H1 (cell line): ENCODE data around the gene IARS2. TPM values are rescaled to one million over a fixed set of nuclear protein-coding genes. Genes with fewer than 3 reads are reported as not detected.

Source experiments
- BACH1 ChIP-seq: IDR thresholded peaks from 2 replicates; pipeline ENCODE4 v1.6.1; 2012; ENCODE audit warnings: low read length, improper control_type of control experiment
- BRCA1 ChIP-seq: IDR thresholded peaks from 2 replicates; pipeline ENCODE4 v1.6.1; 2012; ENCODE audit warnings: low read depth, low read length, improper control_type of control experiment
- KDM1A ChIP-seq: fragments of 200-600, 300-600 bp; sonication (generic); IDR thresholded peaks from 2 replicates; pipeline ENCODE4 v1.7.1; 2016; ENCODE audit warnings: mild to moderate bottlenecking, low read length, borderline replicate concordance
- KDM4A ChIP-seq: IDR thresholded peaks from one replicate; pipeline ENCODE4 v1.7.1; 2012; ENCODE audit warnings: low read depth, mild to moderate bottlenecking, moderate library complexity, low read length, inconsistent platforms; ENCODE audit not compliant: severe bottlenecking
- SAP30 ChIP-seq: fragments of 300-600 bp; sonication (generic); IDR thresholded peaks from 2 replicates; pipeline ENCODE4 v1.7.1; 2012; ENCODE audit warnings: low read length, moderate library complexity, mild to moderate bottlenecking, inconsistent platforms; ENCODE audit not compliant: insufficient read depth, insufficient replicate concordance
- TBP ChIP-seq: IDR thresholded peaks from 2 replicates; pipeline ENCODE4 v1.6.1; 2011; ENCODE audit warnings: low read depth, low read length, improper control_type of control experiment
- polyA plus RNA-seq, 7 experiments: library from polyadenylated mRNA; depleted of rRNA in 3 of 7; stranded (reverse) in 5 of 7; unstranded in 2 of 7; fragments of >200 nt in 5 of 7; fragments of 200-250 nt in 2 of 7; gene quantifications; 1 replicate in 5 of 7; 2 replicates in 1 of 7; 4 replicates in 1 of 7; pipeline versions ENCODE4 v1.2.1 to v1.2.3, GENCODE V29; 2011 to 2013; ENCODE audit warnings: missing spikeins in 2 of 7, mixed read lengths in 2 of 7
- total RNA-seq: library from RNA; stranded (reverse); fragmentation: NEBNext Ultra II Directional; extraction: Animal tissue kit (Norgen Biotek cat#: 25700); gene quantifications from 2 replicates; pipeline ENCODE4 v1.2.1, GENCODE V29; 2021
- TF ChIP-seq, protein P1 (sequence below): fragments of 300-600 bp; sonication (generic); IDR thresholded peaks from 2 replicates; pipeline ENCODE4 v1.7.1; 2012; ENCODE audit warnings: low read length, moderate library complexity, mild to moderate bottlenecking, inconsistent platforms; ENCODE audit not compliant: insufficient replicate concordance

IARS2 gene
- total and polyA plus RNA-seq, 2 of the 8 experiments (the other 6 are each of a cell fraction or from before 2014, with no cell fraction given) = 15.0 to 69.8 TPM

DNA sequence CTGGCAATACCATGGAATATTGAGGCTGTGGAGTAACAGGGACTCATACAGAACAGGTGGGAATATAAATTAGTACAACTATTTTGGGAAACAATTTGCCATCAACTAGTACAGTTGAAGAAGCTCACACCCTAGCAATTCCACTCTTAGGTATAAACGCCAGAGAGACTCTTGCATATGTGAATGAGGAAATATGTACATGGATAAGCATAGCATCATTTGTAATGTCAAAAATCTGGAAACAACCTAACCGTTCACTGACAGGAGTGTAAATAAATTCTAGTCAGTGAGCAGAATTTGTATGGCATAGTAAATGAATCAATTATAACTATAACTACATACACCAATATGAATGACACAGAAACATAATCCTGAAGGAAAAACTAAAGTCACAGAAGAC, 94.6 kb downstream of the IARS2 start (continued):
- TF ChIP-seq, protein P1, sequence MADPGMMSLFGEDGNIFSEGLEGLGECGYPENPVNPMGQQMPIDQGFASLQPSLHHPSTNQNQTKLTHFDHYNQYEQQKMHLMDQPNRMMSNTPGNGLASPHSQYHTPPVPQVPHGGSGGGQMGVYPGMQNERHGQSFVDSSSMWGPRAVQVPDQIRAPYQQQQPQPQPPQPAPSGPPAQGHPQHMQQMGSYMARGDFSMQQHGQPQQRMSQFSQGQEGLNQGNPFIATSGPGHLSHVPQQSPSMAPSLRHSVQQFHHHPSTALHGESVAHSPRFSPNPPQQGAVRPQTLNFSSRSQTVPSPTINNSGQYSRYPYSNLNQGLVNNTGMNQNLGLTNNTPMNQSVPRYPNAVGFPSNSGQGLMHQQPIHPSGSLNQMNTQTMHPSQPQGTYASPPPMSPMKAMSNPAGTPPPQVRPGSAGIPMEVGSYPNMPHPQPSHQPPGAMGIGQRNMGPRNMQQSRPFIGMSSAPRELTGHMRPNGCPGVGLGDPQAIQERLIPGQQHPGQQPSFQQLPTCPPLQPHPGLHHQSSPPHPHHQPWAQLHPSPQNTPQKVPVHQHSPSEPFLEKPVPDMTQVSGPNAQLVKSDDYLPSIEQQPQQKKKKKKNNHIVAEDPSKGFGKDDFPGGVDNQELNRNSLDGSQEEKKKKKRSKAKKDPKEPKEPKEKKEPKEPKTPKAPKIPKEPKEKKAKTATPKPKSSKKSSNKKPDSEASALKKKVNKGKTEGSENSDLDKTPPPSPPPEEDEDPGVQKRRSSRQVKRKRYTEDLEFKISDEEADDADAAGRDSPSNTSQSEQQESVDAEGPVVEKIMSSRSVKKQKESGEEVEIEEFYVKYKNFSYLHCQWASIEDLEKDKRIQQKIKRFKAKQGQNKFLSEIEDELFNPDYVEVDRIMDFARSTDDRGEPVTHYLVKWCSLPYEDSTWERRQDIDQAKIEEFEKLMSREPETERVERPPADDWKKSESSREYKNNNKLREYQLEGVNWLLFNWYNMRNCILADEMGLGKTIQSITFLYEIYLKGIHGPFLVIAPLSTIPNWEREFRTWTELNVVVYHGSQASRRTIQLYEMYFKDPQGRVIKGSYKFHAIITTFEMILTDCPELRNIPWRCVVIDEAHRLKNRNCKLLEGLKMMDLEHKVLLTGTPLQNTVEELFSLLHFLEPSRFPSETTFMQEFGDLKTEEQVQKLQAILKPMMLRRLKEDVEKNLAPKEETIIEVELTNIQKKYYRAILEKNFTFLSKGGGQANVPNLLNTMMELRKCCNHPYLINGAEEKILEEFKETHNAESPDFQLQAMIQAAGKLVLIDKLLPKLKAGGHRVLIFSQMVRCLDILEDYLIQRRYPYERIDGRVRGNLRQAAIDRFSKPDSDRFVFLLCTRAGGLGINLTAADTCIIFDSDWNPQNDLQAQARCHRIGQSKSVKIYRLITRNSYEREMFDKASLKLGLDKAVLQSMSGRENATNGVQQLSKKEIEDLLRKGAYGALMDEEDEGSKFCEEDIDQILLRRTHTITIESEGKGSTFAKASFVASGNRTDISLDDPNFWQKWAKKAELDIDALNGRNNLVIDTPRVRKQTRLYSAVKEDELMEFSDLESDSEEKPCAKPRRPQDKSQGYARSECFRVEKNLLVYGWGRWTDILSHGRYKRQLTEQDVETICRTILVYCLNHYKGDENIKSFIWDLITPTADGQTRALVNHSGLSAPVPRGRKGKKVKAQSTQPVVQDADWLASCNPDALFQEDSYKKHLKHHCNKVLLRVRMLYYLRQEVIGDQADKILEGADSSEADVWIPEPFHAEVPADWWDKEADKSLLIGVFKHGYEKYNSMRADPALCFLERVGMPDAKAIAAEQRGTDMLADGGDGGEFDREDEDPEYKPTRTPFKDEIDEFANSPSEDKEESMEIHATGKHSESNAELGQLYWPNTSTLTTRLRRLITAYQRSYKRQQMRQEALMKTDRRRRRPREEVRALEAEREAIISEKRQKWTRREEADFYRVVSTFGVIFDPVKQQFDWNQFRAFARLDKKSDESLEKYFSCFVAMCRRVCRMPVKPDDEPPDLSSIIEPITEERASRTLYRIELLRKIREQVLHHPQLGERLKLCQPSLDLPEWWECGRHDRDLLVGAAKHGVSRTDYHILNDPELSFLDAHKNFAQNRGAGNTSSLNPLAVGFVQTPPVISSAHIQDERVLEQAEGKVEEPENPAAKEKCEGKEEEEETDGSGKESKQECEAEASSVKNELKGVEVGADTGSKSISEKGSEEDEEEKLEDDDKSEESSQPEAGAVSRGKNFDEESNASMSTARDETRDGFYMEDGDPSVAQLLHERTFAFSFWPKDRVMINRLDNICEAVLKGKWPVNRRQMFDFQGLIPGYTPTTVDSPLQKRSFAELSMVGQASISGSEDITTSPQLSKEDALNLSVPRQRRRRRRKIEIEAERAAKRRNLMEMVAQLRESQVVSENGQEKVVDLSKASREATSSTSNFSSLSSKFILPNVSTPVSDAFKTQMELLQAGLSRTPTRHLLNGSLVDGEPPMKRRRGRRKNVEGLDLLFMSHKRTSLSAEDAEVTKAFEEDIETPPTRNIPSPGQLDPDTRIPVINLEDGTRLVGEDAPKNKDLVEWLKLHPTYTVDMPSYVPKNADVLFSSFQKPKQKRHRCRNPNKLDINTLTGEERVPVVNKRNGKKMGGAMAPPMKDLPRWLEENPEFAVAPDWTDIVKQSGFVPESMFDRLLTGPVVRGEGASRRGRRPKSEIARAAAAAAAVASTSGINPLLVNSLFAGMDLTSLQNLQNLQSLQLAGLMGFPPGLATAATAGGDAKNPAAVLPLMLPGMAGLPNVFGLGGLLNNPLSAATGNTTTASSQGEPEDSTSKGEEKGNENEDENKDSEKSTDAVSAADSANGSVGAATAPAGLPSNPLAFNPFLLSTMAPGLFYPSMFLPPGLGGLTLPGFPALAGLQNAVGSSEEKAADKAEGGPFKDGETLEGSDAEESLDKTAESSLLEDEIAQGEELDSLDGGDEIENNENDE = no peak
- no peak for TF ChIP-seq BRCA1
- no peak for TF ChIP-seq KDM1A
- no peak for TF ChIP-seq BACH1
- TF ChIP-seq SAP30 = no peak
- TF ChIP-seq KDM4A = no peak
- no peak for TF ChIP-seq TBP
